GM12892 (cell line): ENCODE data around the gene ANKRD6. TPM values are rescaled to one million over a fixed set of nuclear protein-coding genes. Genes with fewer than 3 reads are reported as not detected.
"Not testable (repeated sequence)": the region's sequence is repeated elsewhere in the genome, so short reads cannot be mapped to it uniquely, and the experiment has no call there.

Experiments
- DNase-seq: peaks from one replicate; pipeline ENCODE4 v3.0.0; 2011; ENCODE audit not compliant: insufficient read length
- FAIRE-seq: peaks from 2 replicates; lab custom pipeline; 2011; peaks lifted over from hg19 to GRCh38; lab: Jason Lieb, UNC
- POLR2A ChIP-seq: IDR thresholded peaks from 2 replicates; pipeline ENCODE4 v1.6.1; 2011; ENCODE audit warnings: low read depth, low read length, control low read depth
- POLR2AphosphoS5 ChIP-seq: IDR thresholded peaks from 2 replicates; pipeline ENCODE4 v1.6.1; 2011; ENCODE audit warnings: low read depth, low read length, control low read depth
- TAF1 ChIP-seq: IDR thresholded peaks from 2 replicates; pipeline ENCODE4 v1.6.1; 2011; ENCODE audit warnings: low read depth, mild to moderate bottlenecking, control low read depth, low read length, borderline replicate concordance
- polyA plus RNA-seq: library from polyadenylated mRNA; unstranded; fragments of >200 nt; gene quantifications from one replicate; pipeline ENCODE4 v1.2.1, GENCODE V29; 2012; ENCODE audit warnings: missing spikeins, inconsistent platforms; ENCODE audit not compliant: missing spikeins

ANKRD6 gene
- 4.3 TPM for polyA plus RNA-seq

GRCh38 chr6:89432875-89433251, at the start of gene ANKRD6:
Gene ANKRD6 (plus strand): TSS chr6:89433152. CDS start chr6:89566977, 133,825 bp downstream.
- no peak for TF ChIP-seq TAF1
- no peak for TF ChIP-seq POLR2A
- TF ChIP-seq POLR2AphosphoS5, result no peak
- FAIRE-seq, result peak; percentile 94
- peak; percentile 79 for DNase-seq

- TF ChIP-seq POLR2AphosphoS5, result no peak
- TF ChIP-seq TAF1, result no peak
- no peak for TF ChIP-seq POLR2A
- FAIRE-seq (peak; percentile 70), DNase-seq (no peak)
These were observed 47.7 kb upstream of the ANKRD6 start for GRCh38 chr6:89385156-89385667.

GRCh38 chr6:89385846-89386245, 47.1 kb upstream of the ANKRD6 start:
- no peak for TF ChIP-seq POLR2AphosphoS5
- no peak for TF ChIP-seq TAF1
- no peak for TF ChIP-seq POLR2A
- no peak for FAIRE-seq

GRCh38 chr6:89386917-89387491, 45.9 kb upstream of the ANKRD6 start:
- TF ChIP-seq TAF1 (no peak), POLR2AphosphoS5 (no peak), POLR2A (no peak)
- DNase-seq (no peak), FAIRE-seq (no peak)

More at GRCh38 chr6:89385846-89386245, 47.1 kb upstream of the ANKRD6 start:
- no peak for DNase-seq

- DNase-seq (peak; percentile 35), FAIRE-seq (peak; percentile 90)
- TF ChIP-seq POLR2AphosphoS5 (no peak), TAF1 (no peak), POLR2A (no peak)
These were observed 45.3 kb upstream of the ANKRD6 start for GRCh38 chr6:89387516-89388201.

- TF ChIP-seq POLR2A, result no peak
- no peak for TF ChIP-seq POLR2AphosphoS5
- no peak for TF ChIP-seq TAF1
- FAIRE-seq (peak; percentile 57), DNase-seq (no peak)
These were observed 44.1 kb upstream of the ANKRD6 start for GRCh38 chr6:89388846-89389245.

GRCh38 chr6:89392823-89393222, 40.1 kb upstream of the ANKRD6 start:
- no peak for TF ChIP-seq POLR2A
- no peak for TF ChIP-seq TAF1
- no peak for TF ChIP-seq POLR2AphosphoS5
- FAIRE-seq, result peak; percentile 58

GRCh38 chr6:89393659-89394058, 39.3 kb upstream of the ANKRD6 start:
- TF ChIP-seq POLR2A (no peak), TAF1 (no peak), POLR2AphosphoS5 (no peak)
- DNase-seq (no peak), FAIRE-seq (peak; percentile 70)

More at GRCh38 chr6:89392823-89393222, 40.1 kb upstream of the ANKRD6 start:
- DNase-seq, result no peak

GRCh38 chr6:89397884-89398283, 35.1 kb upstream of the ANKRD6 start:
- not testable (repeated sequence) for DNase-seq, FAIRE-seq

- FAIRE-seq (peak; percentile 17), DNase-seq (no peak)
- TF ChIP-seq TAF1 (no peak), POLR2A (no peak), POLR2AphosphoS5 (no peak)
These were observed 34.0 kb upstream of the ANKRD6 start for GRCh38 chr6:89398762-89399525.

- DNase-seq (no peak), FAIRE-seq (no peak)
- no peak for TF ChIP-seq POLR2AphosphoS5
- no peak for TF ChIP-seq POLR2A
- TF ChIP-seq TAF1, result no peak
These were observed 32.9 kb upstream of the ANKRD6 start for GRCh38 chr6:89400050-89400449.
